Measurements from ENCODE around the gene MEMO1.

GRCh38 chr2:31943636-31944225 lies 67.1 kb downstream of the MEMO1 start:
- TF ChIP-seq MAX (IDR thresholded peaks at IDR 0.05; ENCODE audit: low read depth, low read length), result no peak
- TF ChIP-seq CTCF (IDR thresholded peaks at IDR 0.05; ENCODE audit: low read depth, low read length), result no peak
- no peak for TF ChIP-seq POLR2A (IDR thresholded peaks at IDR 0.05; ENCODE audit: extremely low read depth, insufficient read length)
- TF ChIP-seq MYC (IDR thresholded peaks at IDR 0.05; ENCODE audit: low read depth, low read length), result no peak

Data from NB4 (cell line).